Measurements from ENCODE around the gene SLCO2A1.

The SLCO2A1 gene

DNA sequence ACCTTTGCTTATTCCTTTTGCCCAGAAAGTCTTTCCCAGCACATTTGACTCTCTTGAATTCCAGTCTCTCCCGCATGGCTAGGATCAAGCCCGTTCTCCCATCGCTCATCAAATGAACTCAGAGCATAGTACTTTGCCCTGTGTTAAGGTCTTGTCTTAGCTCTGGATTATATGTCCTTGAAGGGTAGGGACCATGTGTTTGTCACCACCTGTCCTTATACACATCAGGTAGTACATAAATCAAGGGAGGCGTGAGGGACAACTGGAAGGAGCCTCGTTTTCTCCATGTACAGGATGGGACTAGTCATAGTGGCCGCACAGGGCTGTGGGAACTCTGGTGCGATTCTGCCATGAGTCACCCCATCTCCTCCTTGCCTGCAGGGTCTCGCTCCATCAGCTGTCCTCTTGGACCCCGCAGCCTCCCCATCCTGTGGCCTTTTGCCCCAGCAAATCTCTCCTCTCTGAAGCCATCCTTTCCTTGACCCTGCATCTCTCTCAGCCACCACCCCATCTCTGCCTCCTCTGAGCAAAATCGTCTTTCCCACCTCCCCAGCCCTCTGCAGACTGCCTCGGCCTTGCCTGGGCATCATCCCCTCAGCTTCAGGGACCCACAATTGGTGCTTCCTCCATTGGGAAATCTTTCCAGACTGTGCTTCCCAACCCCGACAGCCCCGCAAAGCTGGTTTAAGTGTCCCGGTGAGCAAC is 100.7 kb downstream of the SLCO2A1 start:
- DNase-seq, result no peak

DNA sequence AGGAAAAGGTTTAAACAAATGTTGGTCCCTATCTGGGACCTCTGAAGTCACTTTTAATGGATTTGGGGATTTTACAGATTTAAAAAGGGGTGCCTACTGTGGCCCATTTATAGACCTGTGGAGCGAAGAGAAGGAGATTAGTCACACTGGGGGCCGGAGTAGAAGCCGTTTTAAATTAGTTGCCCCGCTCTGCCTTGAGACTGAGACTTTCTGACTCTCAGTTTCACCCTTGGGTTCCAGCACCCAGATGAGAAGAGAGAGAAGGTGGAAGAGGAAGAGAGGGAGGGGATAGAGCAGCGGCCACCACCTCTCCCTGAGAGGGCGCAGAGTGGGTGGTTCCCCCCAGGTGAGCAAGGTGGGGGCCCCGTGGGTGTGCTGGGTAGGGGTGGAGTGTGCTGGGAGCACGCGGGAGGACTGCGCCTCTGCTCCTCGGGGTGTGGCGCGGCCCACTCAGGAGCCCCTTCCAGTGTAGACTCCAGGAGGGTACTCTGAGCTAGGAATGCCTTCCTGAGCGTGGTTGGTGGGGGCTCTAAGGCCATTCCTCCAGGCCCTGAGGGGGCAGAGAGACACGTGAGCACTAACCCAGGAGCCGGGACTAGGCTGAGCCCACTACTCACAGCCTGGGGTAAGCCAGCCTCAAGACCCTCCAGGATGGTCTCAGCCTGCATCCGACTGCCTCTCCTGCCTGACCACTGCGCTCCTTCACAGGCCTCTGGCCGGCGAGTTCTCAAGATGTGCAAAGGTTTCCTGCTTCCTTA is 101.4 kb downstream of the SLCO2A1 start:
- DNase-seq, result no peak

GRCh38 chr3:133927540-133928066 is 102.1 kb downstream of the SLCO2A1 start:
- no peak for DNase-seq

GRCh38 chr3:133926736-133927539 is 102.8 kb downstream of the SLCO2A1 start:
- no peak for DNase-seq

DNA sequence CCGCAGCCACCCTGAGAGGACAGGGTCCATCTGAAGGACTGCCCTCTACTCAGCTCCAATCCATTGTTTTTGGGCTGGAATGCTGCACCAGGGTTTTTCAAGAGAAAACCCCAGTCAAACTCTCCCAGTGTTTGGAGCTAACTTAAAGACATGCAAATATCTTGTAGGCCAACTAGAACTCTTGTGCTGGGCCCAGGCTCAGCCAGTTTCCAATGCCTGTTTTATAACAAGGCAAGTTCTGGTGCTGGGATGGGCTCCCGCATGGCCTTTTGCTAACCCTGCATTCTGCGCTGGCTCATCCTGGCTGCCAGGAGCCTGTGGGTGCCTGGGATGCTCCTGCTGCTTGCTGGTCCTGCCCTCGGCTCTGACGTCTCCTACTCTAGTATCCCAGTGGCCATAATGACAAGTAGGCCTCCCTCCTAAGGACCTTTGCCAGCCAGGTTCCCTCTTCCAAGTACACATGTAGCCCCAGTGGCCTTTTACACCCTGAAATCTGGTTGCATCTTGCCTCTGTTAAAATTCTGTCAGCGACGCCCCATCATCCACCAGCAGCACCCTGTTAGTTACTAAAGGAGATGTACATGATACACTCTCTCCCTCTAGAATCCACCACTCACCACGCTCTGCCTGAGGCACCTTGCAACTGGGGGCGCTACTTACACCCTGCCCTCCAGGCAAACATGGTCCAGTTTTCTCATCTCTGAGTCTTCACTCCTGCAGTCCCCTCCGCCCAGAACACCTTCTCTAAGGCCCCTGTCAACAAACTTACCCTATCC is 103.6 kb downstream of the SLCO2A1 start:
- DNase-seq, result no peak

- peak; percentile 27 for DNase-seq
These were observed 105.7 kb downstream of the SLCO2A1 start for GRCh38 chr3:133924041-133924440.

GRCh38 chr3:133921592-133921991 is 108.1 kb downstream of the SLCO2A1 start:
- DNase-seq, result no peak

GRCh38 chr3:133917144-133917543 is 112.6 kb downstream of the SLCO2A1 start:
- DNase-seq, result no peak

DNA sequence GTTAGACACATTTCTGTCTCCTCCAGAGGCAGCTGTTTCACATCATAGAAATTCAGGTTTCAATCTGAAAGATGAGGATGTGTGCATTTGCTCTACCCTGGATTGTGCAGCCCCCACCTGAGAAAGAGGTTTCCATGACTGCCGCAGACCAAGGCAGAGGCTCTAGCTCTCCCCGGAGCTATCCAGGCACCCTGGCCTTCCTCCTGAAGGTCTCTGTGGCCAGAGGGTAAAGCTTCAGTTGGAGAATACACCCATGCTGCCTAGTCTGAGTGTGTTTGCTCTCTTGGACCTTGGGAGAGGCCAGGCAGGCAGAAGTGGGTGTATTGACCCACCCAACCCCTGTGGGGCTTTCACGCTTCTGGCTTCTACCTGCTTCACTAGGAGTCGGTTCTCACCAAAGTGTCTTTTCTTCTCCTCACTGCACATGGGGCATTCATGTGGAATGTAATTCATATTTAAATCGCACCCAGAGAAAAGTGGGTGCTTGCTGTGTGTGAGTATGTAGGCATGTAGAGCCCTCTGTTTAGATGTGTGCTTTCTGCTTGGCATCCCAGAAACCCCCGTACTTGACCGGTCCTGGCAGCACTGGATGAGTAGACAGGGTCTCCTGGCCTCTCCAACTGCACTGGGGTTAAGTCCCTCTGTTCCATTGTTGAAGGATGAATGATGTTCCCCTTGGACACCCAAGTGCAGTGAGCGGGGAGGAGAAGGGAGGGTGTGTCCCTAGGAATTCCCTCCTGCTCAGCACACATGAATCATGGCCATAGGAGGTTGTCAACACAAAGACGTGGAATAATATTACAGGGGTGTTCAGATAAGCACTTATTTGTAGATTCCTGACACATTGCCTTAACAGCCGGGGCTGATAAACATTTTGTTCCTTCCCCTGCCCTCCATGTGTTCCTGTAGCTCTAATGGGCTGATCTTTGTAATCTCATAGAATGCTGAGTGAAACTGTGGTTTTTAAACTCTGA is 113.8 kb downstream of the SLCO2A1 start:
- DNase-seq, result peak; percentile 91

DNA sequence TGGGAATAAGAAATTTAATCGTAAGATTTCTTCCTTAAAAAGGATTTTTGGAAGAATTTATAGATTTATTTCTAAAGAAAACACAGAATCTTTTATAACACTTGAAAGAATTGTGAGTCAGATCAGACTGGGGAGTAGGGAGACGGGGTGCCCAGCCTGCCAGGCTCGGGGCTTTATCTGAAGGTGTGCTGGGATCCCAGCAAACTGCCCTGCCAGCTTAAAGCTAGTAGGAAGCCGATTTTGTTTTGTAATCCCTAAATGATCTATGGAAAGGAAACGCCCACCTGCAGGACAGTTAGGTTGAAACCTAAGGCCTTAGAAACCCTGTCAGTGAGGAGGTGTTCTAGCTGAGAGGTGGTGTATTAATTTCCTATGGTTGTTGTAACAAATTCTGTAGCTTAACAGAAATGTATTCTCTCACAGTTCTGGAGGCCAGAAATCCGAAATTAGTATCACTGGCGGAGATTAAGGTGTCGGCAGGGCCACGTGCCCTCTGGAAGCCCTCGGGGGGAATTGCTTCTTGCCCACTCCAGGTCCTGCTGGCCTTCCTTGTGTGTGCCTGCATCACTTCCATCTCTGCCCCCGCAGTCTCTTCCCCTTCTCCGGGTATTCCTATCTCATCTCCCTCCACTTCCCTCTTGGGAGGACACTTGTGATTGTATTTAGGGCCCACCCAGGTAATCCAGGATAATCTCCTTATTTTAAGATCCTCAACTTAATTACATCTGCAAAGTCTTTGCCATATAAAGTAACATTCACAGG is 114.7 kb downstream of the SLCO2A1 start:
- DNase-seq, result no peak

DNA sequence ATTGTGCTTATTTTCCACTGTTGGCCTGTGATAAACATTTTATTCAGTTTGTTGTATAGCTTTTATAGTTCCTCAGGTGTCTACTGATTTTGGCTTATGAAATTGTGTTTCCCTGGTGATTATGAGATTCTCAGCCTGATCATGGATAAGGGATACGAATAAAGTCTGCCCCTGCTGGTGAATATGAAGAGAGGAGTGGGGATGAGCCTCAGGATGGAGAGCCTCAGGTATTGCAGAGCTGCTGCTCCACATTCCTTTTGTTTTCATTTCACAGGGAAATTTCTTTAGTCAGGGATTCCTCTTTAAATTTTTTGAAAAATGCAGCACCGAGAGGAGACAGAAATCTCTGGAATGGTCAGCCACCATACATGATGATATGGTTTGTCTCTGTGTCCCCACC is 119.3 kb downstream of the SLCO2A1 start:
- DNase-seq, result no peak

DNA sequence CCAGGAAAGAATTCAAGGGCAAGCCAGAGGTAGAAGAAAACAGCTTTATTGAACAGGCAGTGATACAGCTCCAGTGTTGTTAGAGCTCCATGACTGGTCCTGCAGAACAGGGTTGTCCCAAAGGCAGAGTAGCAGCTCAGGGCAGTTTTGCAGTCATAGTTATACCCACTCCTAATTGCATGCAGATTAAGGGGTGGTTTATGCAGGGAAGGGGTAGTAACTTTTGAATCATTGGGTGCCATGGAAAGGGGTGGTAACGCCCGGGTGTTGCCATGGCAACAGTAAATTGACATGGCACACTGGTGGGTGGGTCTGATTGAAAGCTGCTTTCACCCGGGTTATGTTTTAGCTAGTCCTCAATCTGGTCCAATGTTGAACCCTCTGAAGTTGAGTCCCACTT is 124.3 kb downstream of the SLCO2A1 start:
- DNase-seq, result no peak

DNA sequence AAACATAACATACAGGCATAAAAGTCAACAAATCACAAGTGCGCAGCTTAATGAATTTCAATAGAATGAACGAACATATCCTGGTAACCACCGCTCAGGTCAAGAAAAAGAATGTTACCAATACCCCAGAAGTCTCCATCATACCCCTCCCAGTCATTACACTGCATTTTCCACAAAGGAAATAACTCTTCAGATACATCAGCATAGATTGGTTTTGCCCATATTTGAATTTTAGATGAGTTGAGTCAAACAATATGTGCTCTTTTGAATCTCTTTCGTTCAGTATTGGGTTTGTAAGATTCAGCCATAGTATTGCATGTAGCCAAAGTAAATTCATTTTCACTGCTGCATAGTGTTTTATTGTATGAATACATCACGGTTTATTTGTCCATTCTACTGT is 127.9 kb downstream of the SLCO2A1 start:
- DNase-seq, result no peak

DNA sequence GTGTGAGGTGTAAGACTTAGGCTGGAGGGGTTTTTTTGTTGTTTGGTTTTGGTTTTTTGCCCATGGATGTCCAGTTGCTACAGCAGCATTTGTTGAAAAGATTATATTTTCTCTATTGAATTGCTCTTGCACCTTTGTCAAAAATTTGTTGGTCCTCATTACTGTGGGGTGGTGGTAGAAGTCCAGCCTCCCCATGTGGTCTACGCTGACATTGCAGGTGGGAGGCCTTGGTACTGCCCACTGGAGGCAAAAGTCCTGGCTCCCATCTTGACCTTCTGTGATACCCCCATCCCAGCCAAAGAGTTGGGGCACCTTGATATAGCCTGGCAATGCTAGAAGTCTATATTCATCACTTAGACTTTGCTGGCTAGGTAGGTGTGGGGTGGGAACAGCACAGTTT is 128.6 kb downstream of the SLCO2A1 start:
- DNase-seq, result no peak

GRCh38 chr3:133899311-133899710 is 130.4 kb downstream of the SLCO2A1 start:
- DNase-seq, result no peak

DNA sequence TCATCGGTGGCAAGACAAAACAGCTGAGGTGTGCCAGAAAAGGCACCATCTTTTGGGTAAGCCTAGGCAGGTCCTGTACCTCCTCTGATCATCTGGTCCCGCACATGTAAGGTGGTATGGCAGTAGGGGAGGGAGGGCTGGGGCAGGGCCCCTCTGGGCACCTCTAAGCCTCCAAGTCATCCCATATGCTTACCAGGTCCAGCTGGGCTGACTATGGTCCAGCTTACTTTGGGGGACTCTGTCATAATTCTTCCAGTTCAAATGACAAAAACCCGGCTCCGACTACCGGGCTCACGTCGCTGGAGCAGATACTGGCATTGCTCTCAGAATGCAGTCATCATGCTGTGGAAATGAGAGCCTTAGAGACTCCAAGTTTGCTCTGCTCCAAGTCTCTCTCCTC is 132.2 kb downstream of the SLCO2A1 start:
- DNase-seq, result no peak

DNA sequence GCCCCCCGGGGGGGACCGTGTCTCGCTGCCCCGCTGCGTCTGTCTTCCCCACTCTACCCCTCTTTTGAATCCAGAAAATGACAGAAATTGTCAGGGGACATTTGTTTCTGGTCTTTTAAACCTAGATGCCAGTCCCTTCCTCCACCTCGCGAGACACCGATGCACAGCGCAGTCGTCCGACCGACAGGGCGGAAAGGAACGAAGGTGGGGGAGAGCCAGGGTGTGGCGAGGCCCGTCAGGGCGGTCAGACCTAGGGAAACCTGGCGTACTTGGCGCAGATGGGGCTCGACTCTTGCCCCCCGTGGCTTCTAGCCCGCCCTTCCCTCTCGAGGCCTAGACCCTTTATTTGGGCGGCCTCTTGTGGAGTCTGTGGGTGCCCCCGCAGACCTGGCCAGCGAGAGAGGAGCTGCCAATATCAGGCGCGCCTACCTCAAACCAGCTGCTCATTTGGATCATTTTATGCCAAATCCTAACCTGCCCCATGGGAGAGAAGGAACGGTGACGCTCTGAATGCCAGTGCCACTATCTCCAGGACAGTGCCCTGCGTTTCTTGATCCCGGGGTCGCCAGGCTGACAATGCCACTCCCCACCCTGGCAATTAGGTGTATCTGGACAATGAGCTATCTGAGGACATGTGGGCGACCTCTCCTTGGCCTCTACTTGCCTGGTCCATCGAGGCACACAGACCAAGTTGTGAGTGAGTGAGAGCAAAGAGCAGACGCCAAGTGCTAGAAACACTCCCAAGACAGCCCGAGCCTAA is 133.5 kb downstream of the SLCO2A1 start:
- DNase-seq, result no peak

DNA sequence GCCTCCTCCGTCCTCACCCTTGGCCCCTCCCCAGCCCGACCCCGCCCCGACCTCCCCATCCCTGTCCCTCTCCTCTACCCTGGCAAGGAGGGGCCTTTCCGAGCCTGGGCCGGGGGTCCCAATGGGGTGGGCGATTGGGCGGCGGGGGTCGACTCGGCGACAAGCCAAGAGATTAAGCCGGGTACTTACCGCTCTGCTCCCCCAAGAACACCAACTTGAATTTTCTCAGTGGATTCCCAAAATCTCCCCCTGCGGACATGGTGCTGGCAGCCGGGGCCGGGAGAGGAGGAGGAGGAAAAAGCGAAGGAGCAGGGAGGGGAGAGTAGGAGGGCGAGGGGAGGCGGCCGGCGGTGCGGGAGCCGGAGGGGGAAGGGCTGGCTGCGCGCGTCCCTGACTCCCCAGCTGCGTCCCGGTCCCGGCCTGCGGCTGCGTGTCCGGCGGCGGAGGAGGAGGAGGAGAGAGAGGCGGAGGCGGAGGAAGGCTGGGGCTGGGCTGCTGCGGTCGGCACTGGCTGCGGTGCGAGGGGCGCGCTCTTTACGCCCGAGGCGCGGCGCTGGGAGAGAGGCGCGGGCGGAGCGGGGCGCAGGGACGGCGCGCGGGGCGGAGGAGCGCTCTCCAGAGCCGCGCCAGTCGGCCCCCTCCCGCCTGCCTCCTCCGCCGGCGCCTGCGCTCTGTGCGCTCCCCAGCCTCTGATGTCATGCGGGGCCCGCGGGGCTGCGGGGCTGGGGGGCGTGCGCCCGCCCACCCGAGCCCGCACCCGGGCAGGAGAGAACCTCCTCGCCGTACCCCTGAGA is 134.3 kb downstream of the SLCO2A1 start, which contains the start of gene RAB6B:
RAB6B (minus strand) TSS at position 675 of the 794 bp plus-strand sequence; CDS start at position 259, 416 bp downstream.
- DNase-seq, result peak; percentile 56
